ENCODE measurements around the gene DNASE1L2.

Gene DNASE1L2

GRCh38 chr16:2277466-2278271 is 41.4 kb downstream of the DNASE1L2 start:
- H3K4me3 ChIP-seq (ENCODE audit: low read depth in 1 of 2, low read length in 2 of 2): no peak overlapping the region
- no peak overlapping the region for H3K27ac ChIP-seq (ENCODE audit: low read depth, low read length)
- H3K9me3 ChIP-seq (ENCODE audit: low read length): no peaks in the 10 kb centered on the region
- H3K4me1 ChIP-seq (ENCODE audit: insufficient read depth, low read length): no peaks in the 10 kb centered on the region
- no peaks in the 10 kb centered on the region for H3K36me3 ChIP-seq (ENCODE audit: insufficient read depth, low read length)
- no peak overlapping the region for H3K9ac ChIP-seq (ENCODE audit: low read length)
- no peaks in the 10 kb centered on the region for H3K27me3 ChIP-seq (ENCODE audit: control insufficient read depth in 1 of 2, insufficient read depth in 2 of 2, low read length in 2 of 2)

DNA sequence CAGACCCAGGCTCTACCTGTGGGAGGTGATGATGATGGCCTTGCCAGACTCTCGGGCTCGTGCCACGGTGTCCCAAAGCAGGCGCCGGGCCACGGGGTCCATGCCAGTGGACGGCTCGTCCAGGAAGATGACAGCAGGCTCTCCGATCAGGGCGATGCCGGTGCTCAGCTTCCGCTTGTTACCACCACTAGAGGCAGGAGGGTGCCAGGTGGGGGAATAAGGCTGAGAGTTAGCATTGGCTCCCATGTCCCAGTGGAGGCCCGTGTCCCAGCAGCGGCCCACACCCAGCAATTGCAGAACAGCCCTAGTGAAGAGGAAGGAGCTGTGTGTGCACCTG is 42.0 kb downstream of the DNASE1L2 start:
- Histone ChIP-seq H3K36me3 (ENCODE audit: insufficient read depth, low read length) (no peaks in the 10 kb centered on the region), H3K4me3 (ENCODE audit: low read depth in 1 of 2, low read length in 2 of 2) (no peak overlapping the region), H3K9me3 (ENCODE audit: low read length) (no peaks in the 10 kb centered on the region), H3K4me1 (ENCODE audit: insufficient read depth, low read length) (no peaks in the 10 kb centered on the region), H3K27me3 (ENCODE audit: control insufficient read depth in 1 of 2, insufficient read depth in 2 of 2, low read length in 2 of 2) (no peaks in the 10 kb centered on the region), H3K9ac (ENCODE audit: low read length) (no peak overlapping the region), H3K27ac (ENCODE audit: low read depth, low read length) (no peak overlapping the region)

DNA sequence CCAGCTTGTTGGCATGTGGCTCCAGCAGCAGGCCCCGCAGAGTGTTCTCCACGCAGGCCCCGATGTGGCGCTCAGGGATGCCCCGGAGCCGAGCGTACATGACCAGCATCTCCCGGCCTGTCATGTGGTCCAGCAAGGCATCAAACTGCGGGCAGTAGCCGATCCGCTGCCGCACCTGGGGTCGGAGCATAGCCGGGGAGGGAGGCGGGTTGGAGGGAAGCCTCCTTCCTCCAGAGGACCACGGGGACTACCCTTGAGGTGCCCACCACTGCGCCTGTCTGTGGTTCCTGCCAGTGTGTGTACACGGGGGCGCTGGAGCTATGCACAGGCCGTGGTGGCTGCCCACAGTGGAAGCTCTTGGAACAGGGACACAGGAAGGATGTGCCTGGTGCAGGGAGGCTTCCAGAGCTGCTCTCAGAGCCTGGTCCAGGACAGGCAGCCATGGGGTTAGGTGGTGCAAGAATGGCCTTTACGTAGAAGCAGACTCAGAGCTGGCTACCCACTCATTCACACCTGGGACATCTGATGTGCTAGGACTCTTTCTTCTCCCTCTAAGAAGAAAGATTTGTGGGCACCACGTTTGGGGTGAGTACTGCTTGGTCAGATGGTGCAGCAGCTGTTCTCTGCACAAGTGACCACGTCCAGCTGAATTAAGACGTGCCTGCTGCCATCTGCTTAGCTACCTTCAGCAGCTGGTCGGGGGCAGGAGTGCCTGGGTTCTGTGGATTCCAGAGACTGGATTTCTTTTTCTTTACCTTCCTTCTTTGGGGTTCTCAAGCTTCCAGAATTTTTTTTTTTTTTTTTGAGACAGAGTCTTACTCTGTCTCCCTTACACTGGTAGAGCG is 42.9 kb downstream of the DNASE1L2 start:
- Histone ChIP-seq H3K4me3 (ENCODE audit: low read depth in 1 of 2, low read length in 2 of 2) (no peak overlapping the region), H3K27ac (ENCODE audit: low read depth, low read length) (no peak overlapping the region), H3K9ac (ENCODE audit: low read length) (no peak overlapping the region), H3K27me3 (ENCODE audit: control insufficient read depth in 1 of 2, insufficient read depth in 2 of 2, low read length in 2 of 2) (no peaks in the 10 kb centered on the region), H3K36me3 (ENCODE audit: insufficient read depth, low read length) (peaks cover 7% of the 10 kb centered on the region), H3K4me1 (ENCODE audit: insufficient read depth, low read length) (no peaks in the 10 kb centered on the region), H3K9me3 (ENCODE audit: low read length) (no peaks in the 10 kb centered on the region)

GRCh38 chr16:2280461-2280860 is 44.2 kb downstream of the DNASE1L2 start:
- Histone ChIP-seq H3K4me3 (ENCODE audit: low read depth in 1 of 2, low read length in 2 of 2) (no peak overlapping the region), H3K9me3 (ENCODE audit: low read length) (no peaks in the 10 kb centered on the region), H3K36me3 (ENCODE audit: insufficient read depth, low read length) (peaks cover 9% of the 10 kb centered on the region), H3K4me1 (ENCODE audit: insufficient read depth, low read length) (no peaks in the 10 kb centered on the region), H3K27me3 (ENCODE audit: control insufficient read depth in 1 of 2, insufficient read depth in 2 of 2, low read length in 2 of 2) (no peaks in the 10 kb centered on the region), H3K27ac (ENCODE audit: low read depth, low read length) (no peak overlapping the region), H3K9ac (ENCODE audit: low read length) (no peak overlapping the region)

GRCh38 chr16:2280981-2281542 is 44.8 kb downstream of the DNASE1L2 start:
- Histone ChIP-seq H3K27ac (ENCODE audit: low read depth, low read length) (no peak overlapping the region), H3K9ac (ENCODE audit: low read length) (no peak overlapping the region), H3K4me1 (ENCODE audit: insufficient read depth, low read length) (no peaks in the 10 kb centered on the region), H3K27me3 (ENCODE audit: control insufficient read depth in 1 of 2, insufficient read depth in 2 of 2, low read length in 2 of 2) (no peaks in the 10 kb centered on the region), H3K9me3 (ENCODE audit: low read length) (no peaks in the 10 kb centered on the region), H3K4me3 (ENCODE audit: low read depth in 1 of 2, low read length in 2 of 2) (no peak overlapping the region), H3K36me3 (ENCODE audit: insufficient read depth, low read length) (peaks cover 9% of the 10 kb centered on the region)

DNA sequence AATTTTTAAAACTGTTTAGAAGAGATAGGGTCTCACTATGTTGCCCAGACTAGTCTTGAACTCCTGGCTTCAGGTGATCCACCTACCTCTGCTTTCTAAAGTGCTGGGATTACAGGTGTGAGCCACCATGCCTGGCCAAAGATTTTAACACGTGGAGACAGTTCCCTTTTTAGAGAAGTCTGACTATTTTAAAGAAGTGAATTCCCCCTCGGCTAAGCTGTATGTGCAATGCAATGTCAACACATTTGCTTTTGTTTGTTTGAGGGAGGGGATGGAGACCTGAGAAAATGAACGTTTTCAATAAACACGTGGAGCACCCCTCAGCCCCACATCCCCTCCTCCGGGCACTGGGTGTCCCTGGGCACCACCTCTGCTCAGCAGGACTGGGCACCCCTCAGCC is 46.0 kb downstream of the DNASE1L2 start:
- Histone ChIP-seq H3K4me1 (ENCODE audit: insufficient read depth, low read length) (no peaks in the 10 kb centered on the region), H3K27ac (ENCODE audit: low read depth, low read length) (no peak overlapping the region), H3K4me3 (ENCODE audit: low read depth in 1 of 2, low read length in 2 of 2) (no peak overlapping the region), H3K27me3 (ENCODE audit: control insufficient read depth in 1 of 2, insufficient read depth in 2 of 2, low read length in 2 of 2) (no peaks in the 10 kb centered on the region), H3K9ac (ENCODE audit: low read length) (no peak overlapping the region), H3K36me3 (ENCODE audit: insufficient read depth, low read length) (peaks cover 9% of the 10 kb centered on the region), H3K9me3 (ENCODE audit: low read length) (no peaks in the 10 kb centered on the region)

GRCh38 chr16:2282866-2283555 is 46.8 kb downstream of the DNASE1L2 start:
- H3K36me3 ChIP-seq (ENCODE audit: insufficient read depth, low read length): peaks cover 9% of the 10 kb centered on the region
- H3K4me3 ChIP-seq (ENCODE audit: low read depth in 1 of 2, low read length in 2 of 2): no peak overlapping the region
- H3K9ac ChIP-seq (ENCODE audit: low read length): no peak overlapping the region
- H3K27ac ChIP-seq (ENCODE audit: low read depth, low read length): no peak overlapping the region
- no peaks in the 10 kb centered on the region for H3K9me3 ChIP-seq (ENCODE audit: low read length)
- H3K4me1 ChIP-seq (ENCODE audit: insufficient read depth, low read length): no peaks in the 10 kb centered on the region
- H3K27me3 ChIP-seq (ENCODE audit: control insufficient read depth in 1 of 2, insufficient read depth in 2 of 2, low read length in 2 of 2): no peaks in the 10 kb centered on the region

- Histone ChIP-seq H3K9ac (ENCODE audit: low read length) (no peak overlapping the region), H3K36me3 (ENCODE audit: insufficient read depth, low read length) (peaks cover 14% of the 10 kb centered on the region), H3K4me3 (ENCODE audit: low read depth in 1 of 2, low read length in 2 of 2) (no peak overlapping the region), H3K9me3 (ENCODE audit: low read length) (no peaks in the 10 kb centered on the region), H3K27ac (ENCODE audit: low read depth, low read length) (no peak overlapping the region), H3K27me3 (ENCODE audit: control insufficient read depth in 1 of 2, insufficient read depth in 2 of 2, low read length in 2 of 2) (no peaks in the 10 kb centered on the region), H3K4me1 (ENCODE audit: insufficient read depth, low read length) (no peaks in the 10 kb centered on the region)
Measured at GRCh38 chr16:2284001-2284770, 47.9 kb downstream of the DNASE1L2 start.

DNA sequence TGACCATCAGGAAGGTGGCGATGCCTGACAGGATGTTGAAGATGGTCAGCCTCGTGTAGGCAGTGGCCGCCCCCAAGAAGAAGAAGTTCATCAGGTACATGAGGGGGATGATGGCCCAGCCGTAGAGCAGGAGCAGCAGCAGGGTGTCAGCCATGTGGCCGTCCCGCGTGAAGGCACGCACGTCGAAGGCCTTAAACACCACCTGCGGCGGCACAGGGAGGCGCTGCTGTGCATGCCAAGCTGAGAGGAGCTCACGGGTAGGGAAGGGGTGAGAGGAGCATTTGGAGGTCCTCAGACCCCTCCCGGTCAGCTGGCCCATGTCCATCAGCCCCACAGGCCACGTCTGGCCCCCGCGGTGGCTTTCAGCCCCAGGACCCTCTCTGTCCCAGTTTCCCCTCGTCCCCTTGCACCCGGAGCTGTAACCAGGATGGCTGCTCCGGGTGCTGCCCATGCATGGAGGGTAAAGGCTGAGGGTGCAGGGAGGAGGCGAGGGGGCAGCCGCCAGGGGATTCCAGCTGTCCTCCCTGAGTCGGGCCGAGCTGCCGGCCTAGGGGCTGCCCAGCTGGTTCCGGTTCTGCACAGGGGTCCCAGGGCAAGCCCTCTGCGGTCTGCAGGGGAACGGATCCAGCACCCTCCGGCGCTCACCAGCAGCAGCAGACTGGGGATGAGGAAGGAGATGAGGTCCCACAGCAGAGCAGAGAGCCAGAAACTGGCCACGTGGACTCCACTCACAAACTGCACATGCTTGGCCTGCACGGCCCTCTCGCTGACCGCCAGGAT is 48.7 kb downstream of the DNASE1L2 start:
- Histone ChIP-seq H3K27ac (ENCODE audit: low read depth, low read length) (no peak overlapping the region), H3K27me3 (ENCODE audit: control insufficient read depth in 1 of 2, insufficient read depth in 2 of 2, low read length in 2 of 2) (no peaks in the 10 kb centered on the region), H3K9me3 (ENCODE audit: low read length) (no peaks in the 10 kb centered on the region), H3K4me3 (ENCODE audit: low read depth in 1 of 2, low read length in 2 of 2) (no peak overlapping the region), H3K9ac (ENCODE audit: low read length) (no peak overlapping the region), H3K36me3 (ENCODE audit: insufficient read depth, low read length) (peaks cover 14% of the 10 kb centered on the region), H3K4me1 (ENCODE audit: insufficient read depth, low read length) (no peaks in the 10 kb centered on the region)

GRCh38 chr16:2285731-2286191 is 49.5 kb downstream of the DNASE1L2 start:
- Histone ChIP-seq H3K9ac (ENCODE audit: low read length) (no peak overlapping the region), H3K36me3 (ENCODE audit: insufficient read depth, low read length) (peaks cover 14% of the 10 kb centered on the region), H3K27ac (ENCODE audit: low read depth, low read length) (no peak overlapping the region), H3K9me3 (ENCODE audit: low read length) (no peaks in the 10 kb centered on the region), H3K27me3 (ENCODE audit: control insufficient read depth in 1 of 2, insufficient read depth in 2 of 2, low read length in 2 of 2) (no peaks in the 10 kb centered on the region), H3K4me3 (ENCODE audit: low read depth in 1 of 2, low read length in 2 of 2) (no peak overlapping the region), H3K4me1 (ENCODE audit: insufficient read depth, low read length) (no peaks in the 10 kb centered on the region)
